ENCODE data around the gene TEK.

The TEK gene

DNA sequence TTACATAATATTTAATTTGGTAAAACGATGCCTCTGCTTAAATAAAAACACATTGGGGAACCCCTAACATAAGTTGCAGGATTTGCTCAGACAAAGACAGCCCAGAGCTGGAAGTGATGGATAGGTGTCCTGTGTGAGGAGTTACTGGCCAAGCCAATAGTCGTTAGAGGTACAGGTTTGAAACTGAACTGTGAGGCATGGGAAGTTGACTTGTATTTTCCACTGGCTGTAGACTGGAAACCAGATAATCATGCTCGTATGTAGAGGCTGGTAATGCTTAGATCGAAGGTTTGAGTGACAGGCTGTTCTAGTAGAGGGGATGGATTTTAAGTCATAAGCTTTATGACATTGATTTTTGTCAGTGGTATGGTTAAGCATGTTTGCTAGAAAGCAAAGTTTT is 24.8 kb downstream of the TEK start:
- CTCF ChIA-PET = interaction anchor here (1.2 kb wide), 1 partner anchor 39 kb away, joined by 4 read pairs; no protein-coding TSS in a partner anchor

DNA sequence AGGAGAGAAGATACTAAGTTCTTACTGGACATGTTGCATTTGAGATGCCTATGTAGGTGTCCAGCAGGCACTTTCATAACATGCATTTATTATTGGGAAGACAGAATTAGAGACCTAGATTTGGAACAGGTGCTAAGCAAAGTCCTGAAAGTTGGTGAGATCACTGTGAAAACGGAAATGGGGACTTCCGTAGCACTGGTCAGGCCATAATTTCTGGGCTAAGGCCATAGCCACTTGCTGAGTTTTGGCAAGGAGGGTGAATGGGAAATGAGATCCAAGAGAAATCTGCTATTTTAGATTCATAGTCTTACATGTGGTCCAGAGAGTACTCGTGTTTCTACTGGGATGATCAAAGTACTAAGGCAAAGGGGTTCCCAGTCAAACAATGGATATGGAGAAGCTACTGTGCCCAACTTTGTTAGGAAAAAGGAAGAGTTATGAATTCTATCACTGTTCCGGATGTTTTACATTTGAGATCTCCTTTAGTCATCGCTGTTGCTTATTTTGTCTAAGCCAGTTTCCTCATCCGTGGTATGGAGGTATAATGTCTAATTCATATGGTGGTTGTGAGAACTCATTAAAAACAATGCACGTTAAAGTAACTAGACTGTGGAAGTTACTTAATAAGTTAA is 33.4 kb downstream of the TEK start:
- Histone ChIP-seq H3K36me3 (ENCODE audit: control insufficient read depth in 2 of 2, insufficient read depth in 1 of 2, low read length in 2 of 2) (no peaks in the 10 kb centered on the region), H3K9me3 (ENCODE audit: control insufficient read depth, insufficient read depth, low read depth, low read length) (no peaks in the 10 kb centered on the region), H3K4me3 (ENCODE audit: low read depth, low read length) (no peak overlapping the region), H3K27ac (ENCODE audit: extremely low read depth, low read depth, low read length) (no peak overlapping the region), H3K4me1 (ENCODE audit: control insufficient read depth, insufficient read depth, low read length) (no peaks in the 10 kb centered on the region)
- ChIA-PET CTCF (no interaction called here), POLR2A (no interaction called here)
- TF ChIP-seq MEIS1 (CRISPR knock-in tag; IDR thresholded peaks at IDR 0.05; ENCODE audit: borderline replicate concordance) = no peak
- no peak for TF ChIP-seq MYNN (tag by site-specific recombination; IDR thresholded peaks at IDR 0.05; ENCODE audit: borderline replicate concordance)
- TF ChIP-seq ZNF621 (tag by site-specific recombination; IDR thresholded peaks at IDR 0.05) = no peak

More for the DNA sequence above, 24.8 kb downstream of the TEK start:
- Histone ChIP-seq H3K4me1 (ENCODE audit: control insufficient read depth, insufficient read depth, low read length) (no peaks in the 10 kb centered on the region), H3K9me3 (ENCODE audit: control insufficient read depth, insufficient read depth, low read depth, low read length) (no peaks in the 10 kb centered on the region), H3K36me3 (ENCODE audit: control insufficient read depth in 2 of 2, insufficient read depth in 1 of 2, low read length in 2 of 2) (no peaks in the 10 kb centered on the region), H3K4me3 (ENCODE audit: low read depth, low read length) (no peak overlapping the region), H3K27ac (ENCODE audit: extremely low read depth, low read depth, low read length) (no peak overlapping the region)
- POLR2A ChIA-PET = no interaction called here
- no peak for TF ChIP-seq ZNF324 (tag by site-specific recombination; IDR thresholded peaks at IDR 0.05)
- no peak for TF ChIP-seq ZFP69B (tag by site-specific recombination; IDR thresholded peaks at IDR 0.05)
- TF ChIP-seq ZNF660 (tag by site-specific recombination; IDR thresholded peaks at IDR 0.05) = no peak
- no peak for TF ChIP-seq ZNF626 (tag by site-specific recombination; IDR thresholded peaks at IDR 0.05)
- TF ChIP-seq ZNF121 (tag by site-specific recombination; IDR thresholded peaks at IDR 0.05) = no peak
- no peak for TF ChIP-seq ZFP37 (tag by site-specific recombination; IDR thresholded peaks at IDR 0.05)
- TF ChIP-seq IKZF3 (tag by site-specific recombination; IDR thresholded peaks at IDR 0.05) = no peak
- TF ChIP-seq, protein P1, sequence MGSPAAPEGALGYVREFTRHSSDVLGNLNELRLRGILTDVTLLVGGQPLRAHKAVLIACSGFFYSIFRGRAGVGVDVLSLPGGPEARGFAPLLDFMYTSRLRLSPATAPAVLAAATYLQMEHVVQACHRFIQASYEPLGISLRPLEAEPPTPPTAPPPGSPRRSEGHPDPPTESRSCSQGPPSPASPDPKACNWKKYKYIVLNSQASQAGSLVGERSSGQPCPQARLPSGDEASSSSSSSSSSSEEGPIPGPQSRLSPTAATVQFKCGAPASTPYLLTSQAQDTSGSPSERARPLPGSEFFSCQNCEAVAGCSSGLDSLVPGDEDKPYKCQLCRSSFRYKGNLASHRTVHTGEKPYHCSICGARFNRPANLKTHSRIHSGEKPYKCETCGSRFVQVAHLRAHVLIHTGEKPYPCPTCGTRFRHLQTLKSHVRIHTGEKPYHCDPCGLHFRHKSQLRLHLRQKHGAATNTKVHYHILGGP (tag by site-specific recombination; IDR thresholded peaks at IDR 0.05) = no peak
- no peak for TF ChIP-seq HOXC10 (CRISPR knock-in tag; IDR thresholded peaks at IDR 0.05)
- TF ChIP-seq BCL11B (tag by site-specific recombination; IDR thresholded peaks at IDR 0.05; ENCODE audit: low read depth) = no peak

DNA sequence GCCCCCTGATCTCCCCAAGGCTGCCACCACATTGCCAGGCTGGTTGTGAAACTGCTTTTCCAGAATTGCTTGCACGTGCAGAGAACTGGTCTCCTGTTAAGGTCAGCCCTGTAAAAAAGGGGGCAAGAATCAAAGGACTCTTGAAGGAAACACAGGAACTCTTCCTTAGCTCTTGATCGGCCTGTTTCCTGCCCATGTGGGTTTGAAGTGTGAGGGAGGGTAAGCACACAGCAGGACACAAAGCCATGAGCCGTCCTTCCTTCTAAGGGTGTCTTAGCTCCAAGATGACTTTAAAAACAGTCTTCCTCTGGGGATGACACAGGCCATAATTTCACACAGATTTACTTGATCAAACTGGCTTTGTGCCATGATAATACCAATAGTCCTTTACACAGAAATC is 36.1 kb downstream of the TEK start:
- CTCF ChIA-PET = no interaction called here
- POLR2A ChIA-PET = no interaction called here
- TF ChIP-seq ZNF48 (tag by site-specific recombination; IDR thresholded peaks at IDR 0.05) (no peak), ZNF292 (tag by site-specific recombination; IDR thresholded peaks at IDR 0.05; ENCODE audit: borderline replicate concordance, low read depth) (no peak), SP2 (tag by site-specific recombination; IDR thresholded peaks at IDR 0.05) (no peak), ZNF23 (tag by site-specific recombination; IDR thresholded peaks at IDR 0.05; ENCODE audit: borderline replicate concordance) (no peak), ZNF155 (tag by site-specific recombination; IDR thresholded peaks at IDR 0.05) (no peak), ZNF157 (tag by site-specific recombination; IDR thresholded peaks at IDR 0.05) (no peak), ZNF423 (tag by site-specific recombination; IDR thresholded peaks at IDR 0.05) (no peak), ZBTB1 (tag by site-specific recombination; IDR thresholded peaks at IDR 0.05) (no peak), ZIC2 (tag by site-specific recombination; IDR thresholded peaks at IDR 0.05) (no peak), ZNF585B (tag by site-specific recombination; IDR thresholded peaks at IDR 0.05) (no peak), ZNF544 (tag by site-specific recombination; IDR thresholded peaks at IDR 0.05) (no peak), BCL11A (tag by site-specific recombination; IDR thresholded peaks at IDR 0.05; ENCODE audit: low read depth) (no peak)

More for the DNA sequence above, 36.1 kb downstream of the TEK start:
- Histone ChIP-seq H3K27ac (ENCODE audit: extremely low read depth, low read depth, low read length) (no peak overlapping the region), H3K9me3 (ENCODE audit: control insufficient read depth, insufficient read depth, low read depth, low read length) (no peaks in the 10 kb centered on the region), H3K4me3 (ENCODE audit: low read depth, low read length) (no peak overlapping the region), H3K36me3 (ENCODE audit: control insufficient read depth in 2 of 2, insufficient read depth in 1 of 2, low read length in 2 of 2) (no peaks in the 10 kb centered on the region), H3K4me1 (ENCODE audit: control insufficient read depth, insufficient read depth, low read length) (no peaks in the 10 kb centered on the region)

Data from HEK293 (cell line).